IMR-90 (cell line): Measurements from ENCODE around the gene ITGA3. TPM values are rescaled to one million over a fixed set of nuclear protein-coding genes. Genes with fewer than 3 reads are reported as not detected.
A peak's percentile ranks its signal among the peaks of the same experiment; 100 is the strongest.

ENCODE experiments used
- ATAC-seq: fragments of 200-7000 bp; cut with Tn5 transposase; 2 replicates; pipeline ENCODE4 v1.9.1; 2020; ENCODE audit warnings: low read depth, mild to moderate bottlenecking, moderate library complexity
- BruUV-seq: library from RNA; stranded (reverse); fragments of 400-500 nt; replicated peaks from 2 replicates; lab custom pipeline; 2021; lab: Mats Ljungman, UMichigan
- CTCF ChIA-PET: fragments of 300-600 bp; formaldehyde crosslinking; extraction: SDS; loops from one replicate; lab custom pipeline; 2021; ENCODE audit warnings: antibody characterized with exemption; lab: Yijun Ruan, JAX
- POLR2A ChIA-PET: fragments of 300-600 bp; sonication (Branson Sonifier 250); formaldehyde crosslinking; loops from one replicate; lab custom pipeline; 2022; ENCODE audit warnings: antibody characterized with exemption; ENCODE audit not compliant: unreplicated experiment; lab: Charles Lee
- DNase-seq: peaks from one replicate; pipeline ENCODE4 v3.0.0; 2013
- H2AFZ ChIP-seq: replicated peaks from 2 replicates; pipeline ENCODE3; 2013; ENCODE audit warnings: low read length, mild to moderate bottlenecking; ENCODE audit not compliant: poor library complexity
- H2AK5ac ChIP-seq: 2 replicates; pipeline ENCODE4 v1.6.1; 2013; ENCODE audit warnings: low read depth, low read length, inconsistent platforms
- H2AK9ac ChIP-seq: replicated peaks from 2 replicates; pipeline ENCODE3; 2013; ENCODE audit warnings: mild to moderate bottlenecking, low read depth, low read length, moderate library complexity; ENCODE audit not compliant: poor library complexity
- H2BK120ac ChIP-seq: 2 replicates; pipeline ENCODE4 v1.6.1; 2013; ENCODE audit warnings: low read depth, low read length, inconsistent platforms
- H2BK15ac ChIP-seq: 3 replicates; pipeline ENCODE4 v1.6.1; 2013; ENCODE audit warnings: low read depth, low read length, inconsistent platforms
- H2BK20ac ChIP-seq: 2 replicates; pipeline ENCODE4 v1.6.1; 2013; ENCODE audit warnings: low read depth, mild to moderate bottlenecking, inconsistent platforms, low read length, moderate library complexity
- H2BK5ac ChIP-seq: 2 replicates; pipeline ENCODE4 v1.6.1; 2013; ENCODE audit warnings: mild to moderate bottlenecking, low read depth, low read length, inconsistent platforms; ENCODE audit not compliant: poor library complexity, severe bottlenecking
- H3K14ac ChIP-seq: replicated peaks from 2 replicates; pipeline ENCODE4 v1.6.1; 2013; ENCODE audit warnings: low read depth, low read length, inconsistent platforms
- H3K18ac ChIP-seq: 2 replicates; pipeline ENCODE4 v1.6.1; 2013; ENCODE audit warnings: low read depth, low read length, control low read depth
- H3K23ac ChIP-seq: 2 replicates; pipeline ENCODE4 v1.6.1; 2013; ENCODE audit warnings: low read depth, low read length, inconsistent platforms
- H3K27ac ChIP-seq: 2 replicates; pipeline ENCODE4 v1.5.1; 2013; ENCODE audit warnings: mild to moderate bottlenecking, control low read depth, low read length; ENCODE audit not compliant: insufficient read depth
- H3K27me3 ChIP-seq: 2 replicates; pipeline ENCODE4 v1.6.1; 2013; ENCODE audit warnings: low read length; ENCODE audit not compliant: control insufficient read depth, insufficient read depth
- H3K36me3 ChIP-seq: 2 replicates; pipeline ENCODE4 v1.6.1; 2013; ENCODE audit warnings: low read length, mixed read lengths; ENCODE audit not compliant: control insufficient read depth, insufficient read depth
- H3K4ac ChIP-seq: 2 replicates; pipeline ENCODE4 v1.6.1; 2013; ENCODE audit warnings: low read depth, low read length, inconsistent platforms
- H3K4me1 ChIP-seq: 2 replicates; pipeline ENCODE4 v1.6.1; 2013; ENCODE audit warnings: low read length, mixed read lengths; ENCODE audit not compliant: control insufficient read depth, insufficient read depth
- H3K4me2 ChIP-seq: 2 replicates; pipeline ENCODE4 v1.6.1; 2013; ENCODE audit warnings: low read depth, mild to moderate bottlenecking, control low read depth, low read length, moderate library complexity
- H3K4me3 ChIP-seq: 2 replicates; pipeline ENCODE4 v1.5.1; 2013; ENCODE audit warnings: low read depth, mild to moderate bottlenecking, control low read depth, low read length, moderate library complexity; ENCODE audit not compliant: insufficient read depth
- H3K56ac ChIP-seq: 2 replicates; pipeline ENCODE4 v1.6.1; 2013; ENCODE audit warnings: low read length, inconsistent platforms; ENCODE audit not compliant: insufficient read depth; ENCODE audit errors: extremely low read depth
- H3K79me1 ChIP-seq, 2 experiments: 2 replicates each; pipeline ENCODE4 v1.6.1; 2013; ENCODE audit warnings: low read length in 2 of 2, inconsistent platforms in 1 of 2, low read depth in 1 of 2
- H3K9ac ChIP-seq: 2 replicates; pipeline ENCODE4 v1.6.1; 2013; ENCODE audit warnings: low read depth, low read length, control low read depth
- H3K9me1 ChIP-seq: 2 replicates; pipeline ENCODE4 v1.6.1; 2013; ENCODE audit warnings: low read length, inconsistent platforms; ENCODE audit not compliant: insufficient read depth
- H3K9me3 ChIP-seq: 2 replicates; pipeline ENCODE4 v1.6.1; 2013; ENCODE audit warnings: low read length; ENCODE audit not compliant: control insufficient read depth, insufficient read depth
- H4K20me1 ChIP-seq: 2 replicates; pipeline ENCODE4 v1.6.1; 2013; ENCODE audit warnings: low read length, inconsistent platforms; ENCODE audit not compliant: insufficient read depth
- H4K5ac ChIP-seq: 2 replicates; pipeline ENCODE4 v1.6.1; 2013; ENCODE audit warnings: mild to moderate bottlenecking, low read depth, low read length, control low read depth
- H4K8ac ChIP-seq, 2 experiments: 2 replicates each; pipeline ENCODE4 v1.6.1; 2013; ENCODE audit warnings: low read depth in 2 of 2, low read length in 2 of 2, control low read depth in 1 of 2, inconsistent platforms in 1 of 2
- H4K91ac ChIP-seq: 2 replicates; pipeline ENCODE4 v1.6.1; 2013; ENCODE audit warnings: low read depth, low read length, inconsistent platforms; ENCODE audit not compliant: insufficient read depth
- BHLHE40 ChIP-seq: fragments of 150-350 bp; IDR thresholded peaks from 2 replicates; pipeline ENCODE4 v1.6.1; 2016; ENCODE audit warnings: mild to moderate bottlenecking, low read depth, low read length
- CEBPB ChIP-seq: IDR thresholded peaks from 2 replicates; pipeline ENCODE4 v1.6.1; 2012; ENCODE audit warnings: low read depth, low read length, improper control_type of control experiment
- CHD1 ChIP-seq: IDR thresholded peaks from 2 replicates; pipeline ENCODE4 v1.6.1; 2012; ENCODE audit warnings: low read depth, low read length, improper control_type of control experiment
- FOS ChIP-seq: fragments of 150-350 bp; IDR thresholded peaks from 2 replicates; pipeline ENCODE4 v1.6.1; 2016; ENCODE audit warnings: low read depth, low read length
- MAFK ChIP-seq: IDR thresholded peaks from 2 replicates; pipeline ENCODE4 v1.6.1; 2012; ENCODE audit warnings: low read depth, low read length, improper control_type of control experiment
- MXI1 ChIP-seq: IDR thresholded peaks from 2 replicates; pipeline ENCODE4 v1.6.1; 2012; ENCODE audit warnings: low read depth, mild to moderate bottlenecking, low read length, moderate library complexity, borderline replicate concordance
- NFE2L2 ChIP-seq: fragments of 150-350 bp; IDR thresholded peaks from 2 replicates; pipeline ENCODE4 v1.6.1; 2016; ENCODE audit warnings: low read depth, mild to moderate bottlenecking, low read length
- POLR2A ChIP-seq: IDR thresholded peaks from 2 replicates; pipeline ENCODE4 v1.6.1; 2012; ENCODE audit warnings: mild to moderate bottlenecking, low read depth, low read length
- RAD21 ChIP-seq: IDR thresholded peaks from 2 replicates; pipeline ENCODE4 v1.6.1; 2012; ENCODE audit warnings: low read length, improper control_type of control experiment
- RCOR1 ChIP-seq: IDR thresholded peaks from 2 replicates; pipeline ENCODE4 v1.6.1; 2012; ENCODE audit warnings: mild to moderate bottlenecking, low read length, improper control_type of control experiment; ENCODE audit not compliant: insufficient replicate concordance
- RFX5 ChIP-seq: IDR thresholded peaks from 2 replicates; pipeline ENCODE4 v1.8.0; 2012; ENCODE audit warnings: low read depth, mild to moderate bottlenecking, low read length, moderate library complexity
- SMC3 ChIP-seq: fragments of 150-350 bp; IDR thresholded peaks from 2 replicates; pipeline ENCODE4 v1.6.1; 2016; ENCODE audit warnings: low read depth, mild to moderate bottlenecking, antibody characterized with exemption, low read length, moderate library complexity
- WGBS, 2 experiments: methylation state at CpG; one replicate each; pipeline versions ENCODE4 v1.1.5 to v1.1.7; 2013; ENCODE audit warnings: missing lambda C conversion rate in 2 of 2; ENCODE audit not compliant: insufficient read length in 1 of 2; ENCODE audit errors: extremely low coverage in 2 of 2; 5-methylcytosine and 5-hydroxymethylcytosine counted together
- dilution Hi-C: fragments of 300-500 bp; cut with HindIII; formaldehyde crosslinking; loops from one replicate; pipeline ENCODE4 v1.14.3; 2018; ENCODE audit warnings: low sequenced_read_pairs; ENCODE audit not compliant: unreplicated experiment
- in situ Hi-C: fragments of 300-500 bp; cut with MboI; formaldehyde crosslinking; loops from 3 replicates; pipeline ENCODE4 v1.14.3; 2019; ENCODE audit warnings: low sequenced_read_pairs, inconsistent platforms, mixed read lengths
- intact Hi-C: fragments of 100-400 bp; cut with micrococcal nuclease; formaldehyde crosslinking; loops from 2 replicates; pipeline ENCODE4 v1.10.0; 2022
- polyA plus RNA-seq, 3 experiments: library from polyadenylated mRNA; depleted of rRNA; stranded (reverse); fragments of >200 nt; gene quantifications; 2 replicates each; pipeline ENCODE4 v1.2.3, GENCODE V29; 2012; ENCODE audit warnings: low replicate concordance in 1 of 3
- total RNA-seq: library from RNA; depleted of rRNA; stranded (reverse); fragments of >200 nt; gene quantifications from 2 replicates; pipeline ENCODE4 v1.2.3, GENCODE V29; 2012
- TF ChIP-seq, protein P1 (sequence below): fragments of 150-350 bp; IDR thresholded peaks from 2 replicates; pipeline ENCODE4 v1.6.1; 2017; ENCODE audit warnings: mild to moderate bottlenecking, antibody characterized with exemption, low read length, low read depth
- TF ChIP-seq, protein P2 (sequence below): conservative IDR thresholded peaks from 2 replicates; pipeline ENCODE4 v1.5.1; 2012; ENCODE audit warnings: mild to moderate bottlenecking, low read depth, low read length, improper control_type of control experiment

ITGA3 gene
- total and polyA plus RNA-seq, 2 of the 4 experiments (the other 2 are of a cell fraction) = 78.0 to 202 TPM

DNA sequence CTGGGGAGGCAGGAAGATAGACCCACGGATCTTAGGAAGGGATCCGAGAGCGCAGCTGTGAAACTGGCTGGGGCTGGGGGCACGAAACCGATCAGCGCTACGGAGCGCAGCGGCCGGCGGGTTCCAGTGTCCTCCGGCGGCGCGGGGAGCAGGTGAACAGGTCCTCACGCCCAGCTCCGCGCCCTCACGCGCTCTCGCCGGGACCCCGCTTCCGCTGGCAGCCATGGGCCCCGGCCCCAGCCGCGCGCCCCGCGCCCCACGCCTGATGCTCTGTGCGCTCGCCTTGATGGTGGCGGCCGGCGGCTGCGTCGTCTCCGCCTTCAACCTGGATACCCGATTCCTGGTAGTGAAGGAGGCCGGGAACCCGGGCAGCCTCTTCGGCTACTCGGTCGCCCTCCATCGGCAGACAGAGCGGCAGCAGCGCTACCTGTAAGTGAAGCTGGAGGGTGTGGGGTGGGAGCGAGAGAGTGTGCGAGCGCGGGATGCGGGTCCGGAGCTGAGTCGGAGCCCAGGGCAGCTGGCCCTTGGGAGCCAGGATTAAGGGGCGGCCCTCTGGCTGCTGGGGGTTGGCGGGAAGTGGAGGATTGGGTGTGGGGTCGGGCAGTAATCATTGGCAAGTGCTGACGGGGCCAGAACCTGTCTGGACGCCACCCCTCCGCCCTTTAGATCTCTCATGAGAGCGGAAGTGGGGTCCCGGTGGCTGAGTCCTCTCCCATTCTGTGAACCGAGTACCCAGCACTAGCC, 479 bp downstream of the ITGA3 start:
- POLR2A ChIA-PET = interaction anchor here (1.3 kb wide), 1 partner anchor 29 kb away, joined by 5 read pairs; no protein-coding TSS in a partner anchor
- intact Hi-C loops = no loop called here
- H3K4me1 ChIP-seq = peaks cover 51% of the 10 kb centered on the region
- H3K79me1 ChIP-seq = peaks cover 3 to 80% of the 10 kb centered on the region in 2 experiments; a peak in 2 of 4 replicates
- H2AFZ ChIP-seq = peak overlapping the region; percentile 85
- peak overlapping the region; percentile 79 for H3K4me2 ChIP-seq
- peak overlapping the region; percentile 87 for H2AK5ac ChIP-seq
- no peaks in the 10 kb centered on the region for H3K27me3 ChIP-seq
- peak overlapping the region; percentile 93 for H3K4me3 ChIP-seq
- H3K9me3 ChIP-seq = no peaks in the 10 kb centered on the region
- DNase-seq = peak; percentile 69
- in situ Hi-C loops = no loop called here
- H2AK9ac ChIP-seq = peak overlapping the region; percentile 95
- H4K20me1 ChIP-seq = peaks cover 11% of the 10 kb centered on the region; the same call in 1 of the 2 replicates
- H2BK5ac ChIP-seq = peak overlapping the region; percentile 79
- CTCF ChIA-PET = interaction anchor here (0.8 to 3.1 kb wide), 6 partner anchors 13 to 38 kb away, joined by 3 to 11 read pairs (median 4); no protein-coding TSS in a partner anchor
- no peak overlapping the region; the same call in 1 of the 2 replicates for H4K5ac ChIP-seq
- H4K8ac ChIP-seq = peak overlapping the region; percentile 6 to 17; a peak in 2 of 4 replicates
- peak overlapping the region; percentile 54 for H3K56ac ChIP-seq
- peak; percentile 19 for ATAC-seq
- H4K91ac ChIP-seq = peak overlapping the region; percentile 51
- dilution Hi-C loops = no loop called here
- peak overlapping the region; percentile 57 for H3K27ac ChIP-seq
- WGBS, 2 experiments = 1% methylated on average over 31 of the region's 64 CpGs; no CpG with 5 or more reads in 1 of the 2 experiments
- BruUV-seq = no TSS peak
- peak overlapping the region; percentile 86 for H3K4ac ChIP-seq
- peak overlapping the region; percentile 59 for H3K9ac ChIP-seq
- peak overlapping the region; percentile 77 for H3K14ac ChIP-seq
- H3K23ac ChIP-seq = peak overlapping the region; percentile 91
- H2BK20ac ChIP-seq = peak overlapping the region; percentile 63; the same call in 1 of the 2 replicates
- H3K18ac ChIP-seq = no peak overlapping the region; the same call in 1 of the 2 replicates
- H2BK120ac ChIP-seq = peak overlapping the region; percentile 76
- H2BK15ac ChIP-seq = peak overlapping the region; percentile 41; the same call in 2 of the 3 replicates
- peaks cover 55% of the 10 kb centered on the region for H3K9me1 ChIP-seq
- H3K36me3 ChIP-seq = no peaks in the 10 kb centered on the region
- TF ChIP-seq CEBPB = no peak
- TF ChIP-seq MAFK = no peak
- TF ChIP-seq, protein P1, sequence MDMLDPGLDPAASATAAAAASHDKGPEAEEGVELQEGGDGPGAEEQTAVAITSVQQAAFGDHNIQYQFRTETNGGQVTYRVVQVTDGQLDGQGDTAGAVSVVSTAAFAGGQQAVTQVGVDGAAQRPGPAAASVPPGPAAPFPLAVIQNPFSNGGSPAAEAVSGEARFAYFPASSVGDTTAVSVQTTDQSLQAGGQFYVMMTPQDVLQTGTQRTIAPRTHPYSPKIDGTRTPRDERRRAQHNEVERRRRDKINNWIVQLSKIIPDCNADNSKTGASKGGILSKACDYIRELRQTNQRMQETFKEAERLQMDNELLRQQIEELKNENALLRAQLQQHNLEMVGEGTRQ = no peak
- TF ChIP-seq SMC3 = peak; percentile 36; the same call in 1 of the 2 replicates
- no peak for TF ChIP-seq RCOR1
- no peak for TF ChIP-seq BHLHE40
- no peak for TF ChIP-seq CHD1
- peak; percentile 56 for TF ChIP-seq RAD21
- TF ChIP-seq POLR2A = no peak; the same call in 1 of the 2 replicates
- no peak for TF ChIP-seq NFE2L2
- TF ChIP-seq, protein P2, sequence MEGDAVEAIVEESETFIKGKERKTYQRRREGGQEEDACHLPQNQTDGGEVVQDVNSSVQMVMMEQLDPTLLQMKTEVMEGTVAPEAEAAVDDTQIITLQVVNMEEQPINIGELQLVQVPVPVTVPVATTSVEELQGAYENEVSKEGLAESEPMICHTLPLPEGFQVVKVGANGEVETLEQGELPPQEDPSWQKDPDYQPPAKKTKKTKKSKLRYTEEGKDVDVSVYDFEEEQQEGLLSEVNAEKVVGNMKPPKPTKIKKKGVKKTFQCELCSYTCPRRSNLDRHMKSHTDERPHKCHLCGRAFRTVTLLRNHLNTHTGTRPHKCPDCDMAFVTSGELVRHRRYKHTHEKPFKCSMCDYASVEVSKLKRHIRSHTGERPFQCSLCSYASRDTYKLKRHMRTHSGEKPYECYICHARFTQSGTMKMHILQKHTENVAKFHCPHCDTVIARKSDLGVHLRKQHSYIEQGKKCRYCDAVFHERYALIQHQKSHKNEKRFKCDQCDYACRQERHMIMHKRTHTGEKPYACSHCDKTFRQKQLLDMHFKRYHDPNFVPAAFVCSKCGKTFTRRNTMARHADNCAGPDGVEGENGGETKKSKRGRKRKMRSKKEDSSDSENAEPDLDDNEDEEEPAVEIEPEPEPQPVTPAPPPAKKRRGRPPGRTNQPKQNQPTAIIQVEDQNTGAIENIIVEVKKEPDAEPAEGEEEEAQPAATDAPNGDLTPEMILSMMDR = peak; percentile 54
- TF ChIP-seq RFX5 = no peak
- TF ChIP-seq FOS = no peak
- TF ChIP-seq MXI1 = peak; percentile 19; the same call in 1 of the 2 replicates
